Ishikawa (cell line): ENCODE measurements around the gene CEP41.

Experiments used
- CEBPB ChIP-seq: IDR thresholded peaks from 2 replicates; pipeline ENCODE4 v1.6.1; 2012
- CREB1 ChIP-seq: IDR thresholded peaks from 2 replicates; pipeline ENCODE4 v1.6.1; 2012; ENCODE audit warnings: low read depth
- EGR1 ChIP-seq: IDR thresholded peaks from 2 replicates; pipeline ENCODE4 v1.6.1; 2012
- EP300 ChIP-seq: IDR thresholded peaks from 2 replicates; pipeline ENCODE4 v1.6.1; 2012; ENCODE audit warnings: borderline replicate concordance
- FOXM1 ChIP-seq: IDR thresholded peaks from 2 replicates; pipeline ENCODE4 v1.6.1; 2012; ENCODE audit warnings: low read depth, borderline replicate concordance
- NFIC ChIP-seq: IDR thresholded peaks from 2 replicates; pipeline ENCODE4 v1.6.1; 2012
- RAD21 ChIP-seq: IDR thresholded peaks from 2 replicates; pipeline ENCODE4 v1.6.1; 2012; ENCODE audit warnings: low read depth
- REST ChIP-seq: IDR thresholded peaks from 2 replicates; pipeline ENCODE4 v1.6.1; 2012; ENCODE audit warnings: low read depth, mild to moderate bottlenecking
- TAF1 ChIP-seq: IDR thresholded peaks from 2 replicates; pipeline ENCODE4 v1.6.1; 2012; ENCODE audit warnings: low read depth, mild to moderate bottlenecking
- TCF12 ChIP-seq: IDR thresholded peaks from 2 replicates; pipeline ENCODE4 v1.6.1; 2012; ENCODE audit warnings: low read depth
- TEAD4 ChIP-seq: IDR thresholded peaks from 2 replicates; pipeline ENCODE4 v1.6.1; 2012
- USF1 ChIP-seq: IDR thresholded peaks from 2 replicates; pipeline ENCODE4 v1.6.1; 2012
- YY1 ChIP-seq: IDR thresholded peaks from 2 replicates; pipeline ENCODE4 v1.6.1; 2012; ENCODE audit warnings: low read depth
- ZBTB7A ChIP-seq: IDR thresholded peaks from 2 replicates; pipeline ENCODE4 v1.6.1; 2012; ENCODE audit warnings: low read depth
- TF ChIP-seq, protein P1 (sequence below): IDR thresholded peaks from 2 replicates; pipeline ENCODE4 v1.6.1; 2012

Gene CEP41

DNA sequence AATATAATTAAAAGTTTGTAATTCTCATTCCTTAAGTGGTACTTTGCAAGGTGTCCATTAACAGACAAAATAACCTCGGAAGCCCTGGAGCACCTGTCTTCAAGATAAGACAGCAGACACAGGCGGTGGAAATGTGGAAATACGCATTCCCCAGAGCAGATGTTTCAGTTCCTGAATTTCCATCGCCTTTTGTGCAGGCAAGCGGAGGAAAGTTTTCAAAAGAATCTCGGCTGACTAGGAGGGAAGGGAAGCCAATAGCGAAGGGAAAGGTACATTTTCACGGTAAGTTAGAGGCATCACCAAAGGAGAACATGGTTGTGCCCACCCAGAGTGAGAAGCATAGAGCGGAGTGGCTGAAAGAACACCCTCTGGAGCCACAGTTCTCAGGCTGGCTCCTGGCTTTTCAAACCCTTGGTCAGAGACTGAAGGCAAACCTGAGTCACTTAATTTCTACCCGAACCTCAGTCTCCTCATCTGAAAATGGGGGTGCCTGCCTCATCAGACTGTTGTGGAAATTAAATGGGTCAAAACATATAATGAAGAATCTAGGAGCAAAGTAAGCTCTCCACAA is 46.9 kb downstream of the CEP41 start:
- no peak for TF ChIP-seq FOXM1
- no peak for TF ChIP-seq CREB1
- no peak for TF ChIP-seq TCF12
- TF ChIP-seq USF1: no peak
- TF ChIP-seq, protein P1, sequence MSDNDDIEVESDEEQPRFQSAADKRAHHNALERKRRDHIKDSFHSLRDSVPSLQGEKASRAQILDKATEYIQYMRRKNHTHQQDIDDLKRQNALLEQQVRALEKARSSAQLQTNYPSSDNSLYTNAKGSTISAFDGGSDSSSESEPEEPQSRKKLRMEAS: no peak
- no peak for TF ChIP-seq ZBTB7A
- TF ChIP-seq NFIC: no peak
- TF ChIP-seq EGR1: no peak
- no peak for TF ChIP-seq YY1
- no peak for TF ChIP-seq TAF1
- no peak for TF ChIP-seq EP300
- no peak for TF ChIP-seq CEBPB
- TF ChIP-seq TEAD4: no peak
- no peak for TF ChIP-seq REST

DNA sequence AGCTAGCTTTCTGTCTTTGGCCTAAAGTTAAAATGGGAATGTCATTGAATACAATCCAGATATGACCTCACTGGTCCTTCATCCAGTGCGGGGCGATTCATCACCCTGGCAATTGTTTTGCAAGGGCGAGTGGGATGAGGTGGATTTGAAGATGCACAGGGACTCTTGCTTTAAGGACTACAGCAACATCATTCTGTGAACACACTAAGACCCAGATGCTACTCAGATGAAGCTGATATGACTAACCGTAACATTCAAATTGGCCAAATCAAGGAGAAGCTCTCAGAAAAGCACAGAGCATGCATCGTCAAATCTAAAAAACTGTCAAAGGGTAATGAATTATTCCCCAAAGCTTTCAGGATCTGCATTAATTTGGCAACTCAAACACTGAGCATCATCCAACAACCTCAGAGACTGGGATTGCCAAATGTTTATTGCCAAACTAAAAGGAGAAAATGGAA is 47.7 kb downstream of the CEP41 start:
- no peak for TF ChIP-seq TAF1
- TF ChIP-seq, protein P1: no peak
- no peak for TF ChIP-seq RAD21
- no peak for TF ChIP-seq NFIC
- no peak for TF ChIP-seq REST
- no peak for TF ChIP-seq USF1
- no peak for TF ChIP-seq EGR1
- no peak for TF ChIP-seq CEBPB
- TF ChIP-seq CREB1: no peak
- no peak for TF ChIP-seq EP300
- no peak for TF ChIP-seq YY1
- TF ChIP-seq ZBTB7A: no peak
- no peak for TF ChIP-seq TCF12
- TF ChIP-seq FOXM1: no peak
- no peak for TF ChIP-seq TEAD4

GRCh38 chr7:130390486-130390885 is 50.3 kb downstream of the CEP41 start:
- TF ChIP-seq USF1: no peak
- no peak for TF ChIP-seq YY1
- TF ChIP-seq TCF12: no peak
- no peak for TF ChIP-seq CREB1
- TF ChIP-seq, protein P1: no peak
- no peak for TF ChIP-seq CEBPB
- no peak for TF ChIP-seq FOXM1
- no peak for TF ChIP-seq EGR1
- no peak for TF ChIP-seq EP300
- no peak for TF ChIP-seq TAF1
- no peak for TF ChIP-seq REST
- TF ChIP-seq ZBTB7A: no peak
- TF ChIP-seq RAD21: no peak

DNA sequence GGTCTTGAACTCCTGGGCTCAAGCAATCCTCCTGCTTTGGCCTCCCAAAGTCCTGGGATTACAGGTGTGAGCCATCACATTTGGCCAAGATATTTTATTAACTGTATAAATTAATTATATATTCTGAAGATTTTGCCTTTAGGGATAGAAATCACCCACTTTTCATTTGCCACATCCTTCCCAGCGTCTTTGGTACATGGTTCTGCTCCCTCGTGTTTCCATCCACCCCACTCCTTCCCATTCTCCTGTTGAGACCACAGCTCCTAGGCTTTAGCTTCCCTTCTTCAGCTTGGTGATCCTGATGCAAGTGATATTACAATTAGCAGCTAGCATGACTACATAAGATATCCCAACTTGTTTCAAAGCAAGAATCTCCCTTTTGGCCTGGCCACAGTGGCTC is 52.1 kb downstream of the CEP41 start:
- no peak for TF ChIP-seq TAF1
- no peak for TF ChIP-seq FOXM1
- TF ChIP-seq NFIC: no peak
- no peak for TF ChIP-seq TCF12
- TF ChIP-seq, protein P1: no peak
- TF ChIP-seq YY1: no peak
